Endothelial cell of umbilical vein (primary cell): Measurements from ENCODE around the gene BIRC2. TPM values are rescaled to one million over a fixed set of nuclear protein-coding genes. Genes with fewer than 3 reads are reported as not detected.

ENCODE experiments used
- BruUV-seq: library from RNA; stranded (reverse); fragments of 400-500 nt; replicated peaks from 2 replicates; lab custom pipeline; 2021; lab: Mats Ljungman, UMichigan
- CTCF ChIA-PET: fragments of 300-600, 350-600 bp; sonication (Branson Sonifier 250); formaldehyde crosslinking; loops from one replicate; lab custom pipeline; 2021; ENCODE audit warnings: antibody characterized with exemption, inconsistent platforms; lab: Charles Lee
- POLR2A ChIA-PET: fragments of 300-600, 350-600 bp; sonication (Branson Sonifier 250); formaldehyde crosslinking; loops from one replicate; lab custom pipeline; 2021; ENCODE audit warnings: antibody characterized with exemption, inconsistent platforms; lab: Charles Lee
- DNase-seq: peaks from one replicate; pipeline ENCODE4 v3.0.0-alpha.2; 2011; ENCODE audit warnings: low read depth, low spot score
- FAIRE-seq: peaks from 2 replicates; lab custom pipeline; 2011; peaks lifted over from hg19 to GRCh38; lab: Jason Lieb, UNC
- H2AFZ ChIP-seq: 2 replicates; pipeline ENCODE4 v1.6.0; 2012; ENCODE audit warnings: low read depth, low read length, control low read depth, inconsistent platforms
- H3K27ac ChIP-seq: 2 replicates; pipeline ENCODE4 v1.5.1; 2011; ENCODE audit warnings: low read depth, mild to moderate bottlenecking, control low read depth, low read length, moderate library complexity; ENCODE audit not compliant: insufficient read depth
- H3K27me3 ChIP-seq, 2 experiments: 2 replicates each; pipeline versions ENCODE4 v1.6.0 to v1.6.1; 2011; ENCODE audit warnings: low read length in 2 of 2, mixed read lengths in 1 of 2; ENCODE audit not compliant: control insufficient read depth in 2 of 2, insufficient read depth in 2 of 2
- H3K36me3 ChIP-seq, 2 experiments: 2 replicates in 1 of 2; 3 replicates in 1 of 2; pipeline ENCODE4 v1.5.1; 2011; ENCODE audit warnings: low read length in 2 of 2, mild to moderate bottlenecking in 1 of 2, moderate library complexity in 1 of 2; ENCODE audit not compliant: control insufficient read depth in 2 of 2, insufficient read depth in 2 of 2; ENCODE audit errors: extremely low read depth in 1 of 2
- H3K4me1 ChIP-seq: 3 replicates; pipeline ENCODE4 v1.5.1; 2011; ENCODE audit warnings: mild to moderate bottlenecking, low read length; ENCODE audit not compliant: control insufficient read depth, insufficient read depth; ENCODE audit errors: extremely low read depth
- H3K4me2 ChIP-seq: 2 replicates; pipeline ENCODE4 v1.6.1; 2011; ENCODE audit warnings: low read length, control low read depth, mixed read lengths; ENCODE audit not compliant: insufficient read depth
- H3K4me3 ChIP-seq, 3 experiments: fragments of 200-600 bp in 1 of 3; sonication (generic), shearing (Covaris generic) in 1 of 3; replicated peaks in 1 of 3; 2 replicates each; pipeline ENCODE4 v1.5.1; 2011 to 2016; ENCODE audit warnings: control low read depth in 3 of 3, low read length in 3 of 3, mild to moderate bottlenecking in 2 of 3, inconsistent platforms in 1 of 3, low read depth in 1 of 3, moderate library complexity in 1 of 3; ENCODE audit not compliant: insufficient read depth in 1 of 3
- H3K79me2 ChIP-seq: 2 replicates; pipeline ENCODE4 v1.6.0; 2012; ENCODE audit warnings: low read length, inconsistent platforms; ENCODE audit not compliant: control insufficient read depth, insufficient read depth
- H3K9ac ChIP-seq: replicated peaks from 2 replicates; pipeline ENCODE3; 2011; ENCODE audit warnings: low read length, control low read depth; ENCODE audit not compliant: insufficient read depth; ENCODE audit errors: extremely low read depth
- H3K9me1 ChIP-seq: replicated peaks from 3 replicates; pipeline ENCODE4 v1.6.0; 2011; ENCODE audit warnings: mild to moderate bottlenecking, low read length; ENCODE audit not compliant: control insufficient read depth, insufficient read depth; ENCODE audit errors: extremely low read depth
- H3K9me3 ChIP-seq: replicated peaks from 2 replicates; pipeline ENCODE4 v1.5.1; 2012; ENCODE audit warnings: low read length, inconsistent platforms; ENCODE audit not compliant: control insufficient read depth, insufficient read depth
- H4K20me1 ChIP-seq: replicated peaks from 2 replicates; pipeline ENCODE3; 2011; ENCODE audit warnings: mild to moderate bottlenecking, low read length; ENCODE audit not compliant: control insufficient read depth, insufficient read depth; ENCODE audit errors: extremely low read depth
- CTCF ChIP-seq, 2 donors: IDR thresholded peaks; 1 replicate in 1 of 2; 2 replicates in 1 of 2; pipeline ENCODE4 v1.5.1; 2011; ENCODE audit warnings: low read length in 2 of 2, mild to moderate bottlenecking in 2 of 2, moderate library complexity in 2 of 2, control low read depth in 1 of 2, inconsistent platforms in 1 of 2, low read depth in 1 of 2; ENCODE audit not compliant: insufficient read depth in 1 of 2; ENCODE audit errors: extremely low read depth in 1 of 2
- EZH2 ChIP-seq: IDR thresholded peaks from 2 replicates; pipeline ENCODE4 v1.6.1; 2012; ENCODE audit warnings: borderline replicate concordance, low read depth, mild to moderate bottlenecking, moderate library complexity, low read length, inconsistent platforms; ENCODE audit not compliant: severe bottlenecking
- FOS ChIP-seq: IDR thresholded peaks from 2 replicates; pipeline ENCODE4 v1.6.1; 2011; ENCODE audit warnings: mild to moderate bottlenecking, low read length, moderate library complexity, borderline replicate concordance; ENCODE audit not compliant: insufficient read depth
- GATA2 ChIP-seq: IDR thresholded peaks from 2 replicates; pipeline ENCODE4 v1.7.0; 2011; ENCODE audit warnings: low read depth, mild to moderate bottlenecking, moderate library complexity, mixed read lengths, low read length; ENCODE audit not compliant: insufficient read length, insufficient read depth
- JUN ChIP-seq: IDR thresholded peaks from 2 replicates; pipeline ENCODE4 v1.6.1; 2011; ENCODE audit warnings: borderline replicate concordance, low read depth; ENCODE audit not compliant: insufficient read length, insufficient read depth
- MAX ChIP-seq: IDR thresholded peaks from 2 replicates; pipeline ENCODE4 v1.6.1; 2011; ENCODE audit not compliant: insufficient read depth, insufficient read length
- MYC ChIP-seq: IDR thresholded peaks from one replicate; pipeline ENCODE4 v1.6.1; 2011; ENCODE audit warnings: mild to moderate bottlenecking, low read depth, low read length
- POLR2A ChIP-seq: IDR thresholded peaks from 2 replicates; pipeline ENCODE4 v1.6.1; 2012; ENCODE audit warnings: low read depth, mild to moderate bottlenecking, control low read depth, low read length
- POLR2AphosphoS5 ChIP-seq: IDR thresholded peaks from 2 replicates; pipeline ENCODE4 v1.6.1; 2012; ENCODE audit warnings: low read depth, mild to moderate bottlenecking, control low read depth, low read length, moderate library complexity; ENCODE audit not compliant: insufficient read depth
- dilution Hi-C: fragments of 300-500 bp; cut with MboI; formaldehyde crosslinking; loops from one replicate; pipeline ENCODE4 v1.15.0; 2019; ENCODE audit warnings: low sequenced_read_pairs; ENCODE audit not compliant: extremely low pct_ligation_motif_present
- intact Hi-C: fragments of 100-400 bp; cut with micrococcal nuclease; formaldehyde crosslinking; loops from one replicate; pipeline ENCODE4 v1.10.0; 2022
- polyA plus RNA-seq, 4 experiments: library from polyadenylated mRNA; depleted of rRNA in 3 of 4; stranded (reverse) in 3 of 4; unstranded in 1 of 4; fragments of >200 nt; gene quantifications; 2 replicates each; pipeline versions ENCODE4 v1.2.1 to v1.2.3, GENCODE V29; 2011 to 2012; ENCODE audit warnings: missing spikeins in 1 of 4
- total RNA-seq: library from RNA; stranded (reverse); gene quantifications from 2 replicates; pipeline ENCODE4 v1.2.3, GENCODE V29; 2021

BIRC2 gene
- total and polyA plus RNA-seq, 2 donors (not counting 3 experiments of a cell fraction or from before 2014, with no cell fraction given): 42.8 to 47.3 TPM

GRCh38 chr11:102302241-102302640 lies 44.8 kb upstream of the BIRC2 start:
- H2AFZ ChIP-seq: no peak overlapping the region
- BruUV-seq: no TSS peak
- no peak for TF ChIP-seq CTCF (IDR thresholded peaks at IDR 0.05; ENCODE audit: extremely low read depth in 1 of 2, insufficient read depth in 1 of 2, low read depth in 1 of 2, low read length in 2 of 2)
- no peak for TF ChIP-seq MAX
- no peak for TF ChIP-seq POLR2A
- no peaks in the 10 kb centered on the region for H3K79me2 ChIP-seq
- no peak overlapping the region for H3K27ac ChIP-seq
- H3K9ac ChIP-seq: no peak overlapping the region
- H3K4me3 ChIP-seq: no peak overlapping the region
- no peaks in the 10 kb centered on the region for H3K9me3 ChIP-seq
- no peaks in the 10 kb centered on the region for H3K4me1 ChIP-seq
- DNase-seq (no peak), FAIRE-seq (no peak)
- POLR2A ChIA-PET: no interaction called here
- H3K27me3 ChIP-seq: peaks cover 17 to 24% of the 10 kb centered on the region in 2 experiments
- H3K9me1 ChIP-seq: no peaks in the 10 kb centered on the region
- no peaks in the 10 kb centered on the region for H3K36me3 ChIP-seq
- dilution Hi-C loops (no loop called here), intact Hi-C loops (no loop called here)
- H3K4me2 ChIP-seq: no peak overlapping the region
- CTCF ChIA-PET: interaction anchor here (1.2 kb wide), 1 partner anchor 39 kb away, joined by 5 read pairs; no protein-coding TSS in a partner anchor
- no peaks in the 10 kb centered on the region for H4K20me1 ChIP-seq

GRCh38 chr11:102304686-102305085 lies 42.3 kb upstream of the BIRC2 start:
- ChIA-PET POLR2A (no interaction called here), CTCF (no interaction called here)
- no peak overlapping the region for H3K4me3 ChIP-seq
- H3K9me3 ChIP-seq: no peaks in the 10 kb centered on the region
- peaks cover 18 to 24% of the 10 kb centered on the region in 2 experiments for H3K27me3 ChIP-seq
- H3K36me3 ChIP-seq: no peaks in the 10 kb centered on the region
- H3K79me2 ChIP-seq: no peaks in the 10 kb centered on the region
- TF ChIP-seq GATA2 (no peak), POLR2A (no peak), MYC (no peak), JUN (no peak), MAX (no peak), CTCF (IDR thresholded peaks at IDR 0.05; ENCODE audit: extremely low read depth in 1 of 2, insufficient read depth in 1 of 2, low read depth in 1 of 2, low read length in 2 of 2) (no peak), FOS (no peak), EZH2 (no peak), POLR2AphosphoS5 (no peak)
- no peaks in the 10 kb centered on the region for H3K4me1 ChIP-seq
- no peak overlapping the region for H2AFZ ChIP-seq
- DNase-seq (no peak), FAIRE-seq (no peak)
- intact Hi-C loops (no loop called here), dilution Hi-C loops (no loop called here)
- no peaks in the 10 kb centered on the region for H4K20me1 ChIP-seq
- no peaks in the 10 kb centered on the region for H3K9me1 ChIP-seq
- no peak overlapping the region for H3K4me2 ChIP-seq
- H3K27ac ChIP-seq: no peak overlapping the region
- no TSS peak for BruUV-seq
- no peak overlapping the region for H3K9ac ChIP-seq
